ENCODE data around the gene FAM180B.

Gene FAM180B

GRCh38 chr11:47570651-47571356 lies 15.7 kb upstream of the FAM180B start:
- DNase-seq = no peak

- no peak for DNase-seq
Observed at GRCh38 chr11:47571357-47571729, 15.1 kb upstream of the FAM180B start.

GRCh38 chr11:47571895-47572294 lies 14.6 kb upstream of the FAM180B start:
- no peak for DNase-seq

GRCh38 chr11:47572715-47573255 lies 13.7 kb upstream of the FAM180B start:
- no peak for DNase-seq

GRCh38 chr11:47573321-47573720 lies 13.2 kb upstream of the FAM180B start:
- no peak for DNase-seq

GRCh38 chr11:47577460-47578041 lies 8.9 kb upstream of the FAM180B start:
- no peak for DNase-seq

- DNase-seq = peak; percentile 89 to 92
Observed at GRCh38 chr11:47578524-47579494, 7.7 kb upstream of the FAM180B start, which contains the start of the genes KBTBD4 and NDUFS3. TSS of gene KBTBD4 (minus strand) at chr11:47578970. CDS start at chr11:47578951, 19 bp downstream. TSS of gene NDUFS3 (plus strand) at chr11:47579074. CDS start at chr11:47579092, 18 bp downstream.

- DNase-seq = no peak
Observed at GRCh38 chr11:47583844-47584243, 2.6 kb upstream of the FAM180B start.

GRCh38 chr11:47587039-47587716 lies 700 bp downstream of the FAM180B start:
- DNase-seq = no peak

- no peak for DNase-seq
Observed at GRCh38 chr11:47587723-47588326, 1.3 kb downstream of the FAM180B start.

- DNase-seq = no peak
Observed at GRCh38 chr11:47589118-47589517, 2.6 kb downstream of the FAM180B start.

GRCh38 chr11:47589584-47589976 lies 3.1 kb downstream of the FAM180B start:
- DNase-seq = no peak

- no peak for DNase-seq
Observed at GRCh38 chr11:47589977-47590861, 3.7 kb downstream of the FAM180B start.

- no peak for DNase-seq
Observed at GRCh38 chr11:47591764-47592163, 5.3 kb downstream of the FAM180B start.

- DNase-seq = no peak
Observed at GRCh38 chr11:47592251-47592650, 5.8 kb downstream of the FAM180B start.

- DNase-seq = no peak
Observed at GRCh38 chr11:47592970-47593369, 6.5 kb downstream of the FAM180B start.

GRCh38 chr11:47593492-47593933 lies 7.0 kb downstream of the FAM180B start:
- DNase-seq = no peak

- DNase-seq = no peak
Observed at GRCh38 chr11:47593934-47594855, 7.7 kb downstream of the FAM180B start, which contains the start of gene C1QTNF4. TSS of gene C1QTNF4 (minus strand) at chr11:47594411. CDS start at chr11:47590810, 3,601 bp downstream.

GRCh38 chr11:47595029-47595428 lies 8.6 kb downstream of the FAM180B start:
- DNase-seq = no peak

- DNase-seq = no peak
Observed at GRCh38 chr11:47595967-47596366, 9.5 kb downstream of the FAM180B start.

Data from stimulated activated CD4-positive, alpha-beta T cell treated with anti-CD3 and anti-CD28 coated beads, Interleukin-2, amount 100 ng/mL, for 24 hours (primary cell).